Measurements from ENCODE around the gene MAX. TPM values are rescaled to one million over a fixed set of nuclear protein-coding genes. Genes with fewer than 3 reads are reported as not detected.
A peak's percentile ranks its signal among the peaks of the same experiment; 100 is the strongest.

MAX gene
- total and polyA plus RNA-seq, 9 of the 15 experiments (the other 6 are each of a cell fraction or from before 2014, with no cell fraction given) = 15.4 to 96.5 (median 51.6) TPM

GRCh38 chr14:65107200-65107599 is 4.9 kb upstream of the MAX start:
- Histone ChIP-seq H3K27me3 (ENCODE audit: control insufficient read depth in 2 of 2, insufficient read depth in 2 of 2, low read length in 2 of 2) (no peaks in the 10 kb centered on the region), H3K9me1 (ENCODE audit: control insufficient read depth, insufficient read depth, low read length) (no peaks in the 10 kb centered on the region), H3K4me1 (replicated peaks in 1 of 2; ENCODE audit: control insufficient read depth in 2 of 2, insufficient read depth in 2 of 2, low read length in 2 of 2) (peaks cover 20 to 32% of the 10 kb centered on the region in 2 experiments), H2AFZ (ENCODE audit: low read depth, low read length) (no peak overlapping the region), H3K27ac (ENCODE audit: extremely low read depth, low read depth, low read length) (peak overlapping the region; percentile 68; the same call in 1 of the 3 replicates), H3K4me2 (ENCODE audit: insufficient read depth, low read length) (peak overlapping the region; percentile 28), H3K9ac (ENCODE audit: insufficient read depth in 1 of 2, low read depth in 2 of 2, low read length in 2 of 2) (no peak overlapping the region), H4K20me1 (replicated peaks; ENCODE audit: control insufficient read depth, insufficient read depth, low read length) (no peaks in the 10 kb centered on the region), H3K36me3 (ENCODE audit: control insufficient read depth, insufficient read depth, low read length) (no peaks in the 10 kb centered on the region), H3K9me3 (replicated peaks; ENCODE audit: control insufficient read depth, insufficient read depth, low read depth, low read length) (no peaks in the 10 kb centered on the region), H3K4me3 (no peak overlapping the region), H3K79me2 (ENCODE audit: control insufficient read depth, insufficient read depth, low read length) (peaks cover 2% of the 10 kb centered on the region; the same call in 1 of the 3 replicates)
- ATAC-seq (peak; percentile 18), FAIRE-seq (peak; percentile 90), DNase-seq (ENCODE audit: extremely low read depth in 1 of 4, low spot score in 3 of 4) (peak; percentile 13 to 75 (median 36))
- CTCF ChIA-PET (ENCODE audit: low intra/inter-chr PET ratio) = no interaction called here
- POLR2A ChIA-PET = no interaction called here
- no TSS peak for BruUV-seq (replicated peaks)
- WGBS (ENCODE audit: insufficient coverage, low coverage, missing lambda C conversion rate) = 0% methylated on average over 1 of the region's 1 CpG
- intact Hi-C loops (cut with micrococcal nuclease) (no loop called here), in situ Hi-C loops (cut with MboI) (no loop called here)
- TF ChIP-seq CREB1 (IDR thresholded peaks at IDR 0.05) (peak; percentile 21; the same call in 1 of the 2 replicates), CREB1 (CRISPR knock-in tag; IDR thresholded peaks at IDR 0.05) (no peak), ZBTB5 (IDR thresholded peaks at IDR 0.05) (no peak), SRSF3 (IDR thresholded peaks at IDR 0.05; ENCODE audit: insufficient read depth, low read length) (no peak), PHF8 (IDR thresholded peaks at IDR 0.05; ENCODE audit: borderline replicate concordance, low read length) (no peak), KLF13 (tag; IDR thresholded peaks at IDR 0.05; ENCODE audit: borderline replicate concordance, low read depth) (no peak), MECOM (CRISPR knock-in tag; IDR thresholded peaks at IDR 0.05) (no peak), SRSF1 (IDR thresholded peaks at IDR 0.05; ENCODE audit: low read depth, low read length) (no peak), ZNF408 (CRISPR knock-in tag; IDR thresholded peaks at IDR 0.05; ENCODE audit: low read depth) (no peak), ZBTB12 (CRISPR knock-in tag; IDR thresholded peaks at IDR 0.05) (no peak), LEF1 (IDR thresholded peaks at IDR 0.05) (no peak), HMGN3 (IDR thresholded peaks at IDR 0.05; ENCODE audit: borderline replicate concordance, extremely low read depth, insufficient read length, low read depth, low read length) (peak; percentile 34), PHB2 (IDR thresholded peaks at IDR 0.05; ENCODE audit: low read depth) (no peak), ZNF436 (CRISPR knock-in tag; IDR thresholded peaks at IDR 0.05) (no peak), PHTF2 (CRISPR knock-in tag; IDR thresholded peaks at IDR 0.05) (no peak)
- TF ChIP-seq, protein P1, sequence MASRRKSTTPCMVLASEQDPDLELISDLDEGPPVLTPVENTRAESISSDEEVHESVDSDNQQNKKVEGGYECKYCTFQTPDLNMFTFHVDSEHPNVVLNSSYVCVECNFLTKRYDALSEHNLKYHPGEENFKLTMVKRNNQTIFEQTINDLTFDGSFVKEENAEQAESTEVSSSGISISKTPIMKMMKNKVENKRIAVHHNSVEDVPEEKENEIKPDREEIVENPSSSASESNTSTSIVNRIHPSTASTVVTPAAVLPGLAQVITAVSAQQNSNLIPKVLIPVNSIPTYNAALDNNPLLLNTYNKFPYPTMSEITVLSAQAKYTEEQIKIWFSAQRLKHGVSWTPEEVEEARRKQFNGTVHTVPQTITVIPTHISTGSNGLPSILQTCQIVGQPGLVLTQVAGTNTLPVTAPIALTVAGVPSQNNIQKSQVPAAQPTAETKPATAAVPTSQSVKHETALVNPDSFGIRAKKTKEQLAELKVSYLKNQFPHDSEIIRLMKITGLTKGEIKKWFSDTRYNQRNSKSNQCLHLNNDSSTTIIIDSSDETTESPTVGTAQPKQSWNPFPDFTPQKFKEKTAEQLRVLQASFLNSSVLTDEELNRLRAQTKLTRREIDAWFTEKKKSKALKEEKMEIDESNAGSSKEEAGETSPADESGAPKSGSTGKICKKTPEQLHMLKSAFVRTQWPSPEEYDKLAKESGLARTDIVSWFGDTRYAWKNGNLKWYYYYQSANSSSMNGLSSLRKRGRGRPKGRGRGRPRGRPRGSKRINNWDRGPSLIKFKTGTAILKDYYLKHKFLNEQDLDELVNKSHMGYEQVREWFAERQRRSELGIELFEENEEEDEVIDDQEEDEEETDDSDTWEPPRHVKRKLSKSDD (conservative IDR thresholded peaks at IDR 0.05; ENCODE audit: low read length) = no peak
- TF ChIP-seq, protein P2, sequence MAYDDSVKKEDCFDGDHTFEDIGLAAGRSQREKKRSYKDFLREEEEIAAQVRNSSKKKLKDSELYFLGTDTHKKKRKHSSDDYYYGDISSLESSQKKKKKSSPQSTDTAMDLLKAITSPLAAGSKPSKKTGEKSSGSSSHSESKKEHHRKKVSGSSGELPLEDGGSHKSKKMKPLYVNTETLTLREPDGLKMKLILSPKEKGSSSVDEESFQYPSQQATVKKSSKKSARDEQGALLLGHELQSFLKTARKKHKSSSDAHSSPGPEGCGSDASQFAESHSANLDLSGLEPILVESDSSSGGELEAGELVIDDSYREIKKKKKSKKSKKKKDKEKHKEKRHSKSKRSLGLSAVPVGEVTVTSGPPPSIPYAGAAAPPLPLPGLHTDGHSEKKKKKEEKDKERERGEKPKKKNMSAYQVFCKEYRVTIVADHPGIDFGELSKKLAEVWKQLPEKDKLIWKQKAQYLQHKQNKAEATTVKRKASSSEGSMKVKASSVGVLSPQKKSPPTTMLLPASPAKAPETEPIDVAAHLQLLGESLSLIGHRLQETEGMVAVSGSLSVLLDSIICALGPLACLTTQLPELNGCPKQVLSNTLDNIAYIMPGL (CRISPR knock-in tag; IDR thresholded peaks at IDR 0.05) = no peak

Data from K562 (cell line).